ENCODE results near the gene ACVRL1. TPM values are rescaled to one million over a fixed set of nuclear protein-coding genes. Genes with fewer than 3 reads are reported as not detected.

ACVRL1 gene
- total RNA-seq, 1 donor from 2014 or later = not detected

DNA sequence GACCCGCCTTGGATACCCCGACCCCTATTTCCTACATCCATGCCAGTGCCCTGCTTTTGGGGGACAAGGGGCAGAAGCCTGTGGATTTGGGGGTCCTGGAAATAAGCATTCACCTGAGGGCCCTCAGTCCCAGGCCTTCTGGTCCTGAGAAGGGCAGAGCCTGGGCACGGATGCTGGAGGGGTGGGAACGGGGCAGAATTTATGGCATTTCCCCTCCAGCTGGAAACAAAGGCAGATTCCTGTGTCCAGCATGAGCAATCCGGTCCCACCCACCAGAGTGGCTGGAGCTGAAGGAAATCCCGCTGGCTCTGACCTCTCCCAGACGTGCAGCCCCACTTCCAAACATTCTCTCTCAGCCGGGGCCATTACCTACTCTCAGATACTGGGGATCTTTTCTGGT, 10.1 kb upstream of the ACVRL1 start:
- intact Hi-C loops (cut with micrococcal nuclease) = no loop called here

DNA sequence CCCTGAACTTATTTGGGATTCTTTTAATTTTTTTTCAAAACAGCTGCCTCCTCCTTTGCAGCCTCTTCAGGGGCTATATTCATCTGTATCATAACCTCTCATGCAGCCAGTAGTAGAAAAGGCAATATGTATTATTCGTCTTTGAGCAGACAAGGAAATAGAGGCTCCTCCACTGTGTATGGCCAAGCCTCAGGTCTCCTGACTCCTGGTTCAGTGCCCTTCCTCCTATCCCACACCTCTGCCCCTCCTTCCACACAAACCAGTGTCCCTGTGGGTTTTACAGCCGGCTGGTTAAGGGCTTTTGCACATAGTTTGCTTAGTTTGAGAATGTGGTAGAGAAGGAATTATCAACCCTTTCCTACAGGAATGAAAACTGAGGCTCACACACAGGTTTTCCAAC, 8.8 kb upstream of the ACVRL1 start:
- intact Hi-C loops (cut with micrococcal nuclease) = no loop called here

DNA sequence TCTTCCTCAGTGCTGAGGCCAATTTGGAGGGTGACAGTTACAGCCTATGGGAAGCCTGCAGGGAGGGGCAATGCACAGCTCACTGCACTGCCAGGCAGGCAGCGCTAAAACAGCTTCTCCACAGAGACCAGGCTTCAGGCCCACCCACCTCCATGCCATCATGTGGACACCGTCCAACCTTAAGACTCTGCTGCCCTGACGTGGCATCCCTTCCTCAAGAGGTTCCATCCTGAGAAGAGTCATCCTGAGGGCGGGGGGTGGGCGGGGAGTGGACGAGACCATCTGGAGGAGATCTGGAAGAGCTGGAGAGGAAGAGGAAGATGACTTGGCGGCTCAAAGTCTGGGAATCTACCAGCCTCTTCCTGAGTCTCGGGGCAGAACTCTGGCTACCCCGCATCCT, 8.4 kb upstream of the ACVRL1 start:
- intact Hi-C loops (cut with micrococcal nuclease) = no loop called here

DNA sequence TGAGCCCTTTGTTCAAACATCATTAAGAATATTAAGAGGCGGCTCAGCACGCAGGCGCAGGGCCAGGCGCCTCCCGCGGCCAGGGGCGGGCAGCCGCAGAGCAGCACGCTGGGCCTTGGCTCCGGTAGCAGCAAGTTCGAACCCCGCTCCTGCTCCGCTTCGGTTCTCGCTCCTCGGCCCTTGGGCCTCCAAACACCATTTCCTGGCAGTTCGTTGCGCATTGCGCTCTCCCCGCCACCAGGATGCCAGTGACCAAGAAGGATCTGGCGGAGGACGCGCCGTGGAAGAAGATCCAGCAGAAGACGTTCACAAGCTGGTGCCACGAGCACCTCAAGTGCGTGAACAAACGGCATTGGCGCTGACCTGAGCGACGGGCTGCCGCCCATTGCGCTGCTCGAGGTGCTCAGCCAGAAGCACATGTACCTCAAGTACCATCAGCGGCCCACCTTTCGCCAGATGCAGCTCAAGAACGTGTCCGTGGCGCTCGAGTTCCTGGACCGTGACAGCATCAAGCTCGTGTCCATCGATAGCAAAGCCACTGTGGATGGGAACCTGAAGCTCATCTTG, 6.9 kb upstream of the ACVRL1 start:
- intact Hi-C loops (cut with micrococcal nuclease) = no loop called here

DNA sequence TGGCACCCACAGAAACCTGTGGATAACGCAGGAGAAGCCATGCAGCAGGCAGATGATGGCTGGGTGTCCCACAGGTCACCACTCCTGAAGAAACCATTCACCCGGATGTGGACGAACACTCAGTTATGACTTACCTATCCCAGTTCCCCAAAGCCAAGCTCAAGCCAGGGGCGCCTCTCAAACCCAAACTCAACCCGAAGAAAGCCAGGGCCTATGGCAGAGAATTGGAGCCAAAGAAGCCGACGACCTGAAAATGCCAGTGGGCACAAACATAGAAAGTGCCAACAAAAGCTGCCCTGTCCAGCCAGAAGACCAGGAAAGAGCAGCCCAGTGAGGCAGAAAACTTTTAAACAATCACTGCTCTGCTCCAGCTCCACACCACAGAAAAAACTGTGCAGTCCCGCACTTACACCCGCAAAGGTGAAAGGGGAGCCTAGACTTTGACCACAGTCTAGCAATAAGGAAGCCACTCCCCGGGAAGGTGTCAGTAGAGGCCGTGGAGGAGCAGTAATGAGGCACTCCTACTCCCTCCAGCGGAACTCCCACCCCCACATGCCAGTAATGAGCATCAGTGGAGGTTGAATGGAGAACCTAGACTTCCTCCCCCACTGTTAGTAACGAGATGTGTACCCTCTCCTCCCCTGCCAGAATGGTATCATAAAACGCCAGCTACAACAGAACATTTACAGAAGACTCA, 6.0 kb upstream of the ACVRL1 start:
- intact Hi-C loops (cut with micrococcal nuclease) = no loop called here

DNA sequence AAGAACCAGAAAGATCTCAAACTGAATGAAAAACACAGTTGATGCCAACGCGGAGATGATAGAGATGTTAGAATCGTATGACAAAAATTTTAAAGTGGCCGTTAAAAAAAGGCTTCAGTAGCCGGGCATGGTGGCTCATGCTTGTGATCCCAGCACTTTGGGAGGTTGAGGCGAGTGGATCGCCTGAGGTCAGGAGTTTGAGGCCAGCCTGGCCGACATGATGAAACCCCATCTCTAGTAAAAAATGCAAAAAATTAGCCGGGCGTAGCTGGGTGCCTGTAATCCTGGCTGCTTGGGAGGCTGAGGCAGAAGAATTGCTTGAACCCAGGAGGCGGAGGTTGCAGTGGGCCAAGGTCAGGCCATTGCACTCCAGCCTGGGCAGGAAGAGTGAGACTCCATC, 5.4 kb upstream of the ACVRL1 start:
- intact Hi-C loops (cut with micrococcal nuclease) = no loop called here

DNA sequence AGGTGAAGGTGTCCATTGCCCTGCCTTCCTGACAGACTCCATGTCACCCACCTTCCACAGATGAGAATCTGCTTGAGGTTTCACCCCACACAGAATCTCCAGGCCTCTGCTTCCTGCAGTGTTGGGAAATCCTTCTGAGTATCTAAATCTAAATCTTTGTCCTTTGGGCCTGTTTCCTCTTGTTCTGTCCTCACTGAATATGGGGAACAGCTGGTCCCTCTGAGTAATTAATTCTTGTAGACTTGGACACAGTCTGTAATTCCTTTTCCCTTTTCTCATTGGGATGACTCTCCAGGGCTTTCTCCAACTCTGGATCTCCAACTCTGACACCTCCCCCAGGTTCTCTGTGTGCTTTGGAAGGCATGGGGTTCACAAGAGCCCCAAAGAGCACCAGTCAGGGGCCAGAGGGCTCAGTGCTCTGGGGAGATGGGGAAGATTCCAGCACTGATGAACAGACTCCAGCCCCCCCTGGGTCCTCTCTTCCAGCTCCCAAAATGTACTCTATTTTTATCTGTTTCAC, 2.3 kb upstream of the ACVRL1 start:
- intact Hi-C loops (cut with micrococcal nuclease) = no loop called here

DNA sequence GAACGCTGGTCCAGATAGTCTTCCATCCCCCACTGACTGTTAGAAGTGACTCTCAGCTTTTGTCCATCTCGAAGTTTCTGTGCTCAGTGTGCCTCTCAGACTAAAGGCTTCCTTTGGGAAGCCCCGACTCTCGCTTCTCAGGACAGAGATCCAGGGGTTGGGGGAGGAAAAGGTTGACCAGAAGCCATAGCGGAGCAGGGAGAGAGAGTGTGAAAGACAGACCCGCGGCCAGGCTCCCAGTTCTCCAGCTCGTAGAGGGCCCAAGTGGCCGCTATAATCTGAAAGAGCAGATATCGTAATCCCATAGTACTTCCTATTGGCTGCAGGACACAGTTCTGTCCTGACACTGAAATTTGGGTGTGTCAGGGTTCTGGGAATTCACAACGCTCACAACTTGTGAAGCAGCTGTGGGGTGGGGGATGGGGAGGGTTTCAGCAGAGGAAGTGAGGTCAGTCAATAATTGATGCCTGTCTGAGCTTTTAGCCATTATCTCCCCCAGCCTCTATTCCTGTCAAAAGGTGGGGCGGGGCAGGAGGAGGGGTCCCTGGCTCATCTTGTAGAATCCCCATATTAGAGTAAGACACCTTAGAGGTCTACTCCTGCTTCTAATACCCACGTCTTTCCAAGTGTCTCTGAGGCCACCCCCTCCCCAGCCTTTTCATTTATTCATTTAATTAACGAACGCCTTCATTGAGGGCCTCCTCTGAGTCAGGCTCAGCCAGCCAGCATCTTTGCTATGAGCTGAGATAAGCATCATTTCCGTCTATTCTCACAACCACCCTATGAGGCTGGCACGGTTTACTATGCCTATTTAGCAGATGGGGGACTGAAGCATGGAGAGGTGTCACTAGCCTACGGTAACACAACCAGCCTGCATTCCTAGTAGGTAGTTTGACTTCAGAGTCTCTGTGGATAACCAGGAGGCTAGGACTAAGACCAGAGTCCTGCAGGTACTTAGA, 1.6 kb upstream of the ACVRL1 start:
- intact Hi-C loops (cut with micrococcal nuclease) = no loop called here

DNA sequence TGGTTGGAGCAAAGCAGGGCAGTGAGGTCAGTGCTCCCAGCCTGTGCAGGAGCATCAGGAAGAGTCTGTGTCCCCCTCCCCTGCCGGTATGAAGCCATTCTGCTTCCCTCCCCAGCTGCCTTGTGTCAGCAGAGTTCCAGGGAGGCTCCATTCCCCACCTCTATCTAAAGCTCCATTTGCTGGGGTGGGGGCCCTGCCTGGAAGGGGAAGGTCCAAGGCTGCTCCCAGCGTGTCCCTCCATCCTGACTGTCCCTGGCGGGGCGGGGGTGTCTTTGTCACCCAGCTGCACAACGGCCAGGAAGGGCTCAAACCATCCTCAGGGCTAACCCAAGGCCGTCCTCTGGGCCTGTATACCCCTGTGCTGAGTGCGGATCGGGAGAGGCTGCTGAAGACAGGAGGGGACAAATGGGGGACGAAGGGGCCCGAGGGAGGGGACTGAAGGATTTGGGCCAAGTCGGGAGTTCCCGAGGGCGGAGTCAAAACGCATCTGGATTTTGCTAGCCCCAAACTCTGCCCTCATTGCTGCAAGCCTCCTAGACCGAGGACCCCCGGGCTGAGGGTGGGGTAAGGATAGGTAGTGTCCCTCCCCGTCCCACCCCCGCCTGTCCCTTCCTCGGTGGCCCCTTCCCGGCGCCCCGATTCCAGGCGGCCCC, 748 bp upstream of the ACVRL1 start:
- intact Hi-C loops (cut with micrococcal nuclease) = no loop called here

DNA sequence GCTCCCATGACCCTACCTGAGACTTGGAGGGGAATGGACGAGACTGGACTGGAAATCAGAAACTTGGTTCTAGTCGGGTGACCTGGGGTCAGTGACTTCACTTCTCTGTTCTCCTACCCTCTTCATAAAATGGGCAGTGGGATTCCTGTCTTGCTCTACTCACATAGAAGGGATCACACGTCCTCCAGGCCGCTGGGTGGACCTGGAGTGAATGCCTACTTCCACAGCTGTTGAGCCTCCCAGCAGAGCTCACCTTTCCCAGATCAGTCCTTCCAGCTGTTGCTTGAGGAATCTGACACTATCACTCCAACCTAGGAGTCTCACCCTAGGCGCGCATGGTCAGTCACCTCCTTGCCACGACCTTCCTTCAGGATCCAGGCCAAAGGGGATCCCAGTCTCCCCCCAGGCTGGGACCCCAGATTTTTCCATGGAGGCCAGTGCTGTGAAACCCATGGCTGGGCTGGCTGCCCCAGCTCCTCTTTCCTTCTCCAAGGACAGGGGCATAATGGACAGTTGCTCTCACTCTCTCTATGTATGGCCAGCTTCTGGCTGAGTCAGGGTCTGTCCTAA, 637 bp downstream of the ACVRL1 start:
- intact Hi-C loops (cut with micrococcal nuclease) = no loop called here

DNA sequence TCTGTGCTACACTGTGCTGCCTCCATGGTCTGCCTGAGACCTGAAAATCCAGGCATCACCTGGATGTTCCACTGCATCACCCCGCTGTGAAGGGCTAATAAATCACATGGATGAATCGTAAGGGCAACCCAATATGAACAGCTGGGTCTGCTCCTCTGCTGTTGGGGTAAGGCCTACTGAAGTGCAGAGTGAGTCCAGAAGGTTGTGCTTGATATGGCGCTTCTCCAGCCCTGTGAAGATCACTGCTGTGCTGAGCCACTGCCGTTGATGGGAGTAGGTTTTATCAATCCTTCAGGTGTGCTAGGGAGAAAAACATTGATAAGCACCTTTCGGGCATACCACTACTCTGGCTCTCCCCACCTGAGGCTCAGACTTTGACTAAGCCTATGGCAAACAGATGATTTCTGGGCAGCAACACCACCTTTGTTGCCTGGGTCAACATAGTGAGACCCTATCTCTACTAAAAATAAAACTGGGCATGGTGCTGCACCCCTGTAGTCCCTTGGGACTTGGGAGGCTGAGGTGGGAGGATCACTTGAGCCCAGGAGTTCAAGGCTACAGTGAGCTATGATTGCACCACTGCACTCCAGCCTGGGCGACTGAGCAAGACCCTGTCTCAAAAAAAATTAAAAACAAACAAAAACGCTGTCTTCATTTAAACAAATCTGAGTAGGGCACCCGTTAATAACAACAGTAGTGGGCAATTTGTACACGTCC, 1.7 kb downstream of the ACVRL1 start:
- intact Hi-C loops (cut with micrococcal nuclease) = no loop called here

DNA sequence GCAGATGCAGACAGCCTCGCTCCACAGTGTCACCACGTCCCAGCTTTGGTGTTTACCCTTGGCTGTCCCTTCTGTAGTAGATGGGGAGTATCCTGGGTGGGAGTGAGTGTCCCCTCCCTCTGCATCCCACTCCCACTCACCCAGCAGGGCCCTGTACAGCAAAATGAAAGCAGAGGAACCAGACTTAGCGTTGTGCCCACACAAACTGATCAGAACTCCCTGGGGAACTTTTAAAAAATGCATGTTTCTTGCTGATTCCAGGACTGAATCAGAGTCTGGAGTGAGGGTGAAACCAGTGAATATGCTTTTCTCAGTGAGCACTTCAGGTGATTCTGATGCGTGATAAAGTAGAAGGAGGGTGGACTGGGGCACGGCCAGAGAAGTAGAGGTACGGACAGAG, 2.9 kb downstream of the ACVRL1 start:
- intact Hi-C loops (cut with micrococcal nuclease) = no loop called here

DNA sequence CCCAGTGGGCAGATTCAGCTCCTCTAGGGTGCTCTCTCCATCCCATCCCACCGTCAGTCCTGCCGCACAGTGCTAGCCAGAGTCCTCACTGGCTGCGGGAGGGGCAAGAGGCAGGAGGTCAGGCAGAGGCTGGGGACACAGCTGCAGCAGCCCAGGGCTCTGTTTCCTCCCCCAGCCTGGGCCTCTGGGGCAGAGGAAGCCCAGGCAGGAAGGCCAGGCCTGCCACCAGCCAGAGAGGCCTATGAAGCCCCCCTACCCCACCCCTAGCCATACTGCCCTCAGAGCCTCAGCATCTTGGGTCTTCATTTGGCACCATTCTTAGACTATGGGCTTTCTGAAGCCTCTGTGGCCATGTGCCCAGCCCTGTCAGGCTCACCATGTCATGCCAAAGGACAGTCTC, 3.4 kb downstream of the ACVRL1 start:
- intact Hi-C loops (cut with micrococcal nuclease) = no loop called here

DNA sequence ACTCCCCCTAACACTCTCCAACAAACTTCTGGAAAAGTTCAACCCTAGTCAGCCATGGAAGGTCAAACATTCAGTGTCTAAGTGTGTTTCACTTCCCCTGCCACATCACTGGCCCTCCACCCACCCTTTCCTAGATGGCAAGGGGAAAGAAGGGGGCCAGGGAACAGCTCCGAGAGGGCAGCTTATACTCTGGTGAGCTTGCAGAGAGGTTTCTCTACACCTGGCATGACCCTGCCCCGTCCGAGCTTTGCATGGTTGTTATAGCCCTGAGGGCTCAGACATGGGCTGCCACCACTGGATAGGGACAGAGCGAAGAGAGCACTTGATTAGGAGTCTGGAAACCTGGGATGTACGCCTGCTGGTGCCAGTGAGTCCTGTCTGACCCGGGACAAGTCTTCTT, 4.0 kb downstream of the ACVRL1 start:
- intact Hi-C loops (cut with micrococcal nuclease) = no loop called here

DNA sequence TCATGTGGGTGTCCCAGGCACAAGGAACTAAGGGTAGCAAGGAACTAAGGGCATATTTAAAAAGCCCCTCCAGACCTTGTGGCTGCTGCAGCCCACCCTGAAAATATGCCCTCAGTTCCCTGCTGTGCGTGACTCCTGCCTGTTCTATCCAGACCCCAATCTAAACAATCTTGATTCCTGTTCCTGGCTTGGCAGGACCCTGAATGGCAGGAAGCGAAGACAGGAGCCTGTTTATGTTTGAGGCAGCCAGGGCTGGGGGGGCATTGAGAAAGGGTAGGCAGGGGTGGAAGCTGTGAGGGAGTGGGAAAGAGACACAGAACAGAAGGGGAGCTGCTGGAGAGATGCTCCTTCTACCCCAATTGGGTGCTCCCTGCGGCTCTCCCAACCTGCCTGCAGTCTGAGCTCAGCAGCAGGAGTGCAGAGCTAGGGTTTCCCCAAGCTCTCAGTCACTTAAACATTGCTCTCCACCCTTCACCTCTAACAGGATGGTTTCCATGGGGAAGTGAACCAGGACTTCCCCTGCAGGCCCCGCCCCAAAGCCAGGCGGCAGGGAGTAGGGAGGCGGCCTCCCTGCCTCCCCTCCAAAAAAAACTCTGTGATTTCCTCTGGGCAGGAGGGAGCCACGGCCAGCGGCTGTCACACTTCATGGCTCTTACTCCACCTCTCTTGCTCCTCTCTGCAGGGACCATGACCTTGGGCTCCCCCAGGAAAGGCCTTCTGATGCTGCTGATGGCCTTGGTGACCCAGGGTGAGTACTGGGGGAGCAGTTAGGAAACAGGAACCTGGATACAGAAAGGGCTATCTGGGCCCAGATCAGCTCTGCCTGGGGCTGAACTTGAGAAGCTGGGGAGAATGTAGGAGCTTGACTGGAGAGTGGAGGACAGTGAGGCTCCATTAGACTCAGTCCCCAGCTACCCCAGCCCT, 4.7 kb downstream of the ACVRL1 start:
- intact Hi-C loops (cut with micrococcal nuclease) = no loop called here

DNA sequence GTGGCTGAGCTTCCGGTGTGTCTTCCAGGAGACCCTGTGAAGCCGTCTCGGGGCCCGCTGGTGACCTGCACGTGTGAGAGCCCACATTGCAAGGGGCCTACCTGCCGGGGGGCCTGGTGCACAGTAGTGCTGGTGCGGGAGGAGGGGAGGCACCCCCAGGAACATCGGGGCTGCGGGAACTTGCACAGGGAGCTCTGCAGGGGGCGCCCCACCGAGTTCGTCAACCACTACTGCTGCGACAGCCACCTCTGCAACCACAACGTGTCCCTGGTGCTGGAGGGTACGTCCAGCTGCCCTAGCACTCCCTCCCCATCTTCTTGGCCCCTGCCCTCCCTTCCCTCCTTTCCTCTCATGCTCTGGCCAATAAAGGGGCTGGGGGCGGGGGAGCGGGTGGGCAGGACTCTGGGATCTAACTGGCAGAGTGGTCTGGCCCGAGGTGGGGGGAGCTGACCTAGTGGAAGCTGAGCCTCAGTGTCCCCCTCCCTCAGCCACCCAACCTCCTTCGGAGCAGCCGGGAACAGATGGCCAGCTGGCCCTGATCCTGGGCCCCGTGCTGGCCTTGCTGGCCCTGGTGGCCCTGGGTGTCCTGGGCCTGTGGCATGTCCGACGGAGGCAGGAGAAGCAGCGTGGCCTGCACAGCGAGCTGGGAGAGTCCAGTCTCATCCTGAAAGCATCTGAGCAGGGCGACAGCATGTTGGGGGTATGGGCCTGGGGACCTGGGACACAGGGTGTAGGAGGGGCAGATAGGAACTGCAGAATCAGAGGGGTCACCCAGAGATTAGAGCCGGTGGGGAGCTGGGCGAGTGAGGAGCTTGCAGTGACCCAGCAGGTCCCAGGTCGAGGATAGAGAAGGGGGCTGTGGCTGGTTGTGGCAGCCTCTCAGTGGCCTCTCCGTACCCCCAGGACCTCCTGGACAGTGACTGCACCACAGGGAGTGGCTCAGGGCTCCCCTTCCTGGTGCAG, 6.0 kb downstream of the ACVRL1 start:
- intact Hi-C loops (cut with micrococcal nuclease) = no loop called here

DNA sequence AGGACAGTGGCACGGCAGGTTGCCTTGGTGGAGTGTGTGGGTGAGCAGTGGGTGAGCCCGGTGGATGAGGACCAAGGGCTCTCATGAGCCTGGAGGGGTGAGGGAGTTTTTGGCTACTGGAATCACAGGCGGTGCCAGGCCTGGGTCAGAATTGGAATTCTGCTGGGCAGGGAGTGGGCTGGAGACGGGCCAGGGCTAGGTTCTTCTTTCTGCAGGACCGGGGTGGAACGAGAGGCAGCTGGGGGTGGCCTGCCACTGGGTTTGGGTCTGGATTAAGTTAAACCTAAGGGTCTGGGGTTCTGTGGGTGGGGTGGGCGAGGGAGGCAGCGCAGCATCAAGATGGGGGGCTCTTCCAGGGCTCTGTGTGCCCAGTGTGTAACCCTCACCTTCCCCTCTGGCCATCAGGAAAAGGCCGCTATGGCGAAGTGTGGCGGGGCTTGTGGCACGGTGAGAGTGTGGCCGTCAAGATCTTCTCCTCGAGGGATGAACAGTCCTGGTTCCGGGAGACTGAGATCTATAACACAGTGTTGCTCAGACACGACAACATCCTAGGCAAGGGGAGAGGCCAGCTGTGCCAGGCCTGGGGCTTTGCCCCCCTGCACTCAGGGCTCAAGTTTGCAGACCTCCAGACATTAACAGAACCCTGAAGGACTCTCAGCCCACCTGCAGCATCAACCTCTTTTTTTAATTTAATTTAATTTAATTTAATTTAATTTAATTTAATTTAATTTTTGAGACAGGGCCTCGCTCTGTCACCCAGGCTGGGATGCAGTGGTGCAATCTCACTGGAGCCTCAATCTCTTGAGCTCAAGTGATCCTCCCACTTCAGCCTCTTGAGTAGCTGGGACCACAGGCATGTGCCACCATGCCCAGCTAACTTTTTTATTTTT, 7.0 kb downstream of the ACVRL1 start:
- intact Hi-C loops (cut with micrococcal nuclease) = no loop called here
